IPS-11a (cell line): ENCODE results near the gene INO80.
"Not testable (repeated sequence)": the region's sequence is repeated elsewhere in the genome, so short reads cannot be mapped to it uniquely, and the experiment has no call there.

Experiments
- H3K4me3 ChIP-seq: one replicate; pipeline ENCODE4 v1.5.1; 2013; ENCODE audit warnings: low read depth, low read length, control low read depth

Gene INO80

GRCh38 chr15:41122849-41123248, 6.8 kb upstream of the INO80 start:
- no peak overlapping the region for H3K4me3 ChIP-seq

- no peak overlapping the region for H3K4me3 ChIP-seq
Observed at GRCh38 chr15:41121951-41122350, 5.9 kb upstream of the INO80 start.

GRCh38 chr15:41116962-41117252, 827 bp upstream of the INO80 start:
- peak overlapping the region; percentile 90 for H3K4me3 ChIP-seq

GRCh38 chr15:41115652-41116115, 396 bp downstream of the INO80 start:
- peak overlapping the region; percentile 90 for H3K4me3 ChIP-seq

GRCh38 chr15:41115161-41115651, 874 bp downstream of the INO80 start:
- H3K4me3 ChIP-seq = peak overlapping the region; percentile 90

GRCh38 chr15:41106947-41107346, 9.1 kb downstream of the INO80 start:
- H3K4me3 ChIP-seq = no peak overlapping the region

- H3K4me3 ChIP-seq = no peak overlapping the region
Observed at GRCh38 chr15:41105348-41106334, 10.4 kb downstream of the INO80 start.

GRCh38 chr15:41104234-41104633, 11.8 kb downstream of the INO80 start:
- H3K4me3 ChIP-seq = no peak overlapping the region

- no peak overlapping the region for H3K4me3 ChIP-seq
Observed at GRCh38 chr15:41102854-41103253, 13.2 kb downstream of the INO80 start.

- H3K4me3 ChIP-seq = no peak overlapping the region
Observed at GRCh38 chr15:41096178-41096577, 19.9 kb downstream of the INO80 start.

GRCh38 chr15:41085029-41085428, 31.1 kb downstream of the INO80 start:
- no peak overlapping the region for H3K4me3 ChIP-seq

- H3K4me3 ChIP-seq = no peak overlapping the region
Observed at GRCh38 chr15:41080144-41080543, 35.9 kb downstream of the INO80 start.

- H3K4me3 ChIP-seq = no peak overlapping the region
Observed at GRCh38 chr15:41079717-41080116, 36.4 kb downstream of the INO80 start.

GRCh38 chr15:41078879-41079278, 37.2 kb downstream of the INO80 start:
- not testable (repeated sequence) for H3K4me3 ChIP-seq

- no peak overlapping the region for H3K4me3 ChIP-seq
Observed at GRCh38 chr15:41078125-41078524, 38.0 kb downstream of the INO80 start.

- no peak overlapping the region for H3K4me3 ChIP-seq
Observed at GRCh38 chr15:41073028-41073427, 43.1 kb downstream of the INO80 start.

- no peak overlapping the region for H3K4me3 ChIP-seq
Observed at GRCh38 chr15:41072013-41072412, 44.1 kb downstream of the INO80 start.

GRCh38 chr15:41066516-41066915, 49.6 kb downstream of the INO80 start:
- H3K4me3 ChIP-seq = no peak overlapping the region

- H3K4me3 ChIP-seq = no peak overlapping the region
Observed at GRCh38 chr15:41061667-41062066, 54.4 kb downstream of the INO80 start.

GRCh38 chr15:41060505-41060904, 55.6 kb downstream of the INO80 start:
- no peak overlapping the region for H3K4me3 ChIP-seq

- H3K4me3 ChIP-seq = no peak overlapping the region
Observed at GRCh38 chr15:41056810-41057209, 59.3 kb downstream of the INO80 start.

- H3K4me3 ChIP-seq = no peak overlapping the region
Observed at GRCh38 chr15:41055706-41056105, 60.4 kb downstream of the INO80 start.
